ENCODE results near the gene ERBIN. TPM values are rescaled to one million over a fixed set of nuclear protein-coding genes. Genes with fewer than 3 reads are reported as not detected.

Gene ERBIN
- total and polyA plus RNA-seq, 10 of the 15 experiments (the other 5 are each of a cell fraction or from before 2014, with no cell fraction given) = 9.5 to 91.1 (median 49.4) TPM

GRCh38 chr5:66012271-66012670 is 85.9 kb downstream of the ERBIN start:
- ATAC-seq = peak; percentile 66

More at GRCh38 chr5:66012271-66012670, 85.9 kb downstream of the ERBIN start:
- ChIA-PET CTCF (interaction anchor here (0.9 to 1.8 kb wide), 2 partner anchors 11 to 13 kb away, joined by 3 to 5 read pairs; no protein-coding TSS in a partner anchor), POLR2A (no interaction called here), SMC1A (ENCODE audit: uncharacterized antibody, unreplicated experiment) (interaction anchor here (1.6 kb wide), 1 partner anchor 23 kb away, joined by 3 read pairs; no protein-coding TSS in a partner anchor), RAD21 (ENCODE audit: unreplicated experiment) (interaction anchor here (1.1 kb wide), 1 partner anchor 9 kb away, joined by 3 read pairs; no protein-coding TSS in a partner anchor)
- BruUV-seq (replicated peaks) = no TSS peak
- Histone ChIP-seq H3K27ac (ENCODE audit: control insufficient read depth, insufficient read depth) (peak overlapping the region; percentile 43; the same call in 1 of the 2 replicates), H2AFZ (ENCODE audit: control insufficient read depth, low read depth, low read length) (no peak overlapping the region), H3K4me2 (ENCODE audit: control insufficient read depth, insufficient read depth) (no peak overlapping the region), H3K9ac (ENCODE audit: control insufficient read depth, insufficient read depth, low read length) (no peak overlapping the region), H3K27me3 (replicated peaks in 1 of 2; ENCODE audit: control insufficient read depth in 2 of 2, insufficient read depth in 2 of 2, low read length in 1 of 2) (no peaks in the 10 kb centered on the region), H3K36me3 (ENCODE audit: control insufficient read depth in 2 of 2, insufficient read depth in 2 of 2, low read length in 1 of 2) (peaks cover 0 to 15% of the 10 kb centered on the region in 2 experiments; a peak in 1 of 4 replicates), H4K20me1 (ENCODE audit: control insufficient read depth, insufficient read depth) (no peaks in the 10 kb centered on the region), H3K4me1 (ENCODE audit: control insufficient read depth, insufficient read depth, low read length) (peaks cover 5% of the 10 kb centered on the region; the same call in 1 of the 2 replicates), H3K4me3 (no peak overlapping the region), H3K9me3 (replicated peaks; ENCODE audit: control insufficient read depth, insufficient read depth, low read length) (no peaks in the 10 kb centered on the region), H3K79me2 (ENCODE audit: control insufficient read depth, insufficient read depth, low read length) (peaks cover 8% of the 10 kb centered on the region)
- DNase-seq (ENCODE audit: low read depth, low spot score) (peak; percentile 17), FAIRE-seq (no peak)
- TF ChIP-seq GATAD2B (conservative IDR thresholded peaks at IDR 0.05; ENCODE audit: low read depth) = no peak
- TF ChIP-seq ETV6 (conservative IDR thresholded peaks at IDR 0.05 in 1 of 2, IDR thresholded peaks at IDR 0.05 in 1 of 2; ENCODE audit: borderline replicate concordance in 1 of 2, low read depth in 1 of 2) = no peak
- no peak for TF ChIP-seq USF2 (IDR thresholded peaks at IDR 0.05; ENCODE audit: borderline replicate concordance, low read depth, low read length)
- no peak for TF ChIP-seq EGR1 (IDR thresholded peaks at IDR 0.05; ENCODE audit: borderline replicate concordance in 1 of 2, low read depth in 2 of 2, low read length in 2 of 2)
- no peak for TF ChIP-seq HSF1 (IDR thresholded peaks at IDR 0.05; ENCODE audit: low read depth, low read length)
- no peak for TF ChIP-seq SRF (IDR thresholded peaks at IDR 0.05; ENCODE audit: low read depth in 2 of 2, low read length in 2 of 2)
- no peak for TF ChIP-seq E2F8 (IDR thresholded peaks at IDR 0.05; ENCODE audit: low read depth, partially characterized antibody)
- TF ChIP-seq ATF2 (IDR thresholded peaks at IDR 0.05; ENCODE audit: low read length) = no peak
- no peak for TF ChIP-seq POLR2AphosphoS5 (IDR thresholded peaks at IDR 0.05; ENCODE audit: low read length)
- in situ Hi-C loops (cut with MboI) = no loop called here
- intact Hi-C loops (cut with micrococcal nuclease; ENCODE audit: unreplicated experiment) = loop anchor here (5.0 to 10.0 kb wide), 2 partner anchors 85 to 267 kb away; partner anchors contain the start of gene ERBIN

Measured in GM12878 (cell line).